Progenitor cell of endocrine pancreas (in vitro differentiated cells): ENCODE data around the gene OLFML2A. TPM values are rescaled to one million over a fixed set of nuclear protein-coding genes. Genes with fewer than 3 reads are reported as not detected.
A peak's percentile ranks its signal among the peaks of the same experiment; 100 is the strongest.

Experiments used
- DNase-seq: peaks from one replicate; pipeline ENCODE4 v3.0.0; 2021; ENCODE audit warnings: low spot score; ENCODE audit not compliant: unreplicated experiment
- H3K27ac Mint-ChIP-seq: 2 replicates; pipeline ENCODE4 v1.8.0; 2021; ENCODE audit warnings: mild to moderate bottlenecking, moderate library complexity, mixed read lengths
- H3K27me3 Mint-ChIP-seq: 2 replicates; pipeline ENCODE4 v1.8.0; 2021; ENCODE audit warnings: mixed read lengths
- H3K36me3 Mint-ChIP-seq: 2 replicates; pipeline ENCODE4 v1.8.0; 2022; ENCODE audit warnings: mixed read lengths; ENCODE audit not compliant: insufficient read depth
- H3K4me1 Mint-ChIP-seq: 2 replicates; pipeline ENCODE4 v1.8.0; 2021; ENCODE audit warnings: low read depth, mixed read lengths
- H3K4me3 Mint-ChIP-seq: 2 replicates; pipeline ENCODE4 v1.8.0; 2021; ENCODE audit warnings: low read depth, mild to moderate bottlenecking, moderate library complexity, mixed read lengths
- H3K9me3 Mint-ChIP-seq: 2 replicates; pipeline ENCODE4 v1.8.0; 2021; ENCODE audit warnings: low read depth, mixed read lengths
- CTCF ChIP-seq: fragments of 200-600 bp; sonication (generic); IDR thresholded peaks from one replicate; pipeline ENCODE4 v1.5.0; 2021; ENCODE audit warnings: antibody characterized with exemption, mild to moderate bottlenecking; ENCODE audit not compliant: unreplicated experiment
- total RNA-seq: library from RNA; stranded (reverse); gene quantifications from 2 replicates; pipeline ENCODE4 v1.2.1, GENCODE V29; 2021

OLFML2A gene
- total RNA-seq, 1 donor from 2014 or later = 2.5 TPM

GRCh38 chr9:124756011-124756410 lies 20.9 kb upstream of the OLFML2A start:
- Mint-ChIP-seq H3K4me1 (peaks cover 66% of the 10 kb centered on the region), H3K9me3 (no peaks in the 10 kb centered on the region), H3K4me3 (no peak overlapping the region), H3K27me3 (no peaks in the 10 kb centered on the region), H3K27ac (no peak overlapping the region), H3K36me3 (no peaks in the 10 kb centered on the region)
- DNase-seq = no peak
- TF ChIP-seq CTCF = no peak

GRCh38 chr9:124757616-124758015 lies 19.3 kb upstream of the OLFML2A start:
- Mint-ChIP-seq H3K9me3 (no peaks in the 10 kb centered on the region), H3K27ac (peak overlapping the region; percentile 87), H3K27me3 (no peaks in the 10 kb centered on the region), H3K36me3 (no peaks in the 10 kb centered on the region), H3K4me3 (peak overlapping the region; percentile 45), H3K4me1 (peaks cover 79% of the 10 kb centered on the region)
- no peak for TF ChIP-seq CTCF
- DNase-seq = no peak

- no peaks in the 10 kb centered on the region for H3K36me3 Mint-ChIP-seq
These were observed 18.9 kb upstream of the OLFML2A start for GRCh38 chr9:124758061-124758460.

GRCh38 chr9:124758691-124759090 lies 18.2 kb upstream of the OLFML2A start:
- Mint-ChIP-seq H3K27me3 (no peaks in the 10 kb centered on the region), H3K4me1 (peaks cover 78% of the 10 kb centered on the region), H3K9me3 (no peaks in the 10 kb centered on the region), H3K4me3 (peak overlapping the region; percentile 22), H3K27ac (peak overlapping the region; percentile 87), H3K36me3 (no peaks in the 10 kb centered on the region)
- DNase-seq = no peak
- TF ChIP-seq CTCF = no peak

More at GRCh38 chr9:124758061-124758460, 18.9 kb upstream of the OLFML2A start:
- Mint-ChIP-seq H3K27me3 (no peaks in the 10 kb centered on the region), H3K27ac (peak overlapping the region; percentile 87), H3K4me1 (peaks cover 80% of the 10 kb centered on the region), H3K4me3 (peak overlapping the region; percentile 45), H3K9me3 (no peaks in the 10 kb centered on the region)
- TF ChIP-seq CTCF = no peak
- no peak for DNase-seq

GRCh38 chr9:124759327-124759726 lies 17.6 kb upstream of the OLFML2A start:
- peak overlapping the region; percentile 87 for H3K27ac Mint-ChIP-seq

More at GRCh38 chr9:124759327-124759726, 17.6 kb upstream of the OLFML2A start:
- Mint-ChIP-seq H3K4me1 (peaks cover 79% of the 10 kb centered on the region), H3K4me3 (no peak overlapping the region), H3K27me3 (no peaks in the 10 kb centered on the region), H3K9me3 (no peaks in the 10 kb centered on the region), H3K36me3 (no peaks in the 10 kb centered on the region)
- DNase-seq = no peak
- no peak for TF ChIP-seq CTCF
